Stomach (tissue), 9 donors: ENCODE results near the gene VWA8. TPM values are rescaled to one million over a fixed set of nuclear protein-coding genes. Genes with fewer than 3 reads are reported as not detected.

ENCODE experiments used
- DNase-seq, 2 donors: peaks; one replicate each; pipeline versions ENCODE4 v3.0.0 to v3.0.0-alpha.2; 2013 to 2019
- H3K27ac ChIP-seq, 5 donors: fragments of 200-600 bp in 4 of 5; sonication (generic) in 4 of 5; one replicate each; pipeline ENCODE4 v1.5.1; 2013 to 2019; ENCODE audit warnings: mild to moderate bottlenecking in 1 of 5, moderate library complexity in 1 of 5
- H3K27me3 ChIP-seq, 3 donors: fragments of 200-600 bp; sonication (generic); one replicate each; pipeline ENCODE4 v1.5.1; 2017 to 2019; ENCODE audit warnings: mixed run types in 1 of 3
- H3K36me3 ChIP-seq, 4 donors: fragments of 200-600 bp; sonication (generic); 1 replicate in 3 of 4; 2 replicates in 1 of 4; pipeline ENCODE4 v1.5.1; 2016 to 2019
- H3K4me1 ChIP-seq, 4 donors: fragments of 200-600 bp; sonication (generic); one replicate each; pipeline ENCODE4 v1.5.1; 2016 to 2019
- H3K4me3 ChIP-seq, 4 donors: fragments of 200-600 bp; sonication (generic) in 3 of 4; one replicate each; pipeline ENCODE4 v1.5.1; 2016 to 2019; ENCODE audit warnings: mild to moderate bottlenecking in 1 of 4
- H3K9me3 ChIP-seq, 4 donors: fragments of 200-600 bp; sonication (generic); one replicate each; pipeline ENCODE4 v1.5.1; 2016 to 2019
- EP300 ChIP-seq: sonication (generic); formaldehyde crosslinking; IDR thresholded peaks from one replicate; pipeline ENCODE4 v1.6.1; 2017; ENCODE audit warnings: antibody characterized with exemption
- POLR2A ChIP-seq, 4 donors: fragments of 450-650 bp; IDR thresholded peaks; one replicate each; pipeline ENCODE4 v1.6.1; 2016; ENCODE audit warnings: antibody characterized with exemption in 4 of 4, control low read depth in 2 of 4, mild to moderate bottlenecking in 1 of 4, moderate library complexity in 1 of 4
- POLR2AphosphoS5 ChIP-seq, 3 donors: sonication (generic); formaldehyde crosslinking; IDR thresholded peaks; one replicate each; pipeline ENCODE4 v1.6.1; 2016; ENCODE audit warnings: antibody characterized with exemption in 3 of 3
- WGBS, 5 donors: extraction: QIAGEN DNeasy Blood & Tissue Kit in 3 of 5; methylation state at CpG; one replicate each; pipeline versions ENCODE4 v1.1.5 to v1.1.7; 2013 to 2018; 5-methylcytosine and 5-hydroxymethylcytosine counted together
- intact Hi-C: fragments of 100-400 bp; cut with DNase I; formaldehyde crosslinking; loops from one replicate; pipeline ENCODE4 v1.15.1; 2023; ENCODE audit warnings: low total_unique reads
- polyA plus RNA-seq, 3 donors: library from polyadenylated mRNA; stranded (reverse); fragments of 200-250 nt; gene quantifications; one replicate each; pipeline ENCODE4 v1.2.3, GENCODE V29; 2013
- total RNA-seq, 5 donors: library from RNA; depleted of rRNA; stranded (reverse); fragments of >200 nt; gene quantifications; one replicate each; pipeline versions ENCODE4 v1.1.0 to v1.2.3, GENCODE V29; 2014 to 2016
- TF ChIP-seq, protein P1 (sequence below), 7 experiments: fragments of 450-650 bp in 4 of 7; fragments of 200-600 bp in 3 of 7; sonication (generic) in 3 of 7; IDR thresholded peaks; one replicate each; pipeline ENCODE4 v1.5.1; 2016 to 2019; ENCODE audit warnings: antibody characterized with exemption in 7 of 7, control low read depth in 2 of 7, mild to moderate bottlenecking in 1 of 7
- donor health status: healthy with polysubstance abuse.
- donor health status: Bipolar disorder and iron deficiency.
- donor health status: healthy.

The VWA8 gene
- total and polyA plus RNA-seq, 8 donors, result 3.3 to 99.2 (median 25.4) TPM

DNA sequence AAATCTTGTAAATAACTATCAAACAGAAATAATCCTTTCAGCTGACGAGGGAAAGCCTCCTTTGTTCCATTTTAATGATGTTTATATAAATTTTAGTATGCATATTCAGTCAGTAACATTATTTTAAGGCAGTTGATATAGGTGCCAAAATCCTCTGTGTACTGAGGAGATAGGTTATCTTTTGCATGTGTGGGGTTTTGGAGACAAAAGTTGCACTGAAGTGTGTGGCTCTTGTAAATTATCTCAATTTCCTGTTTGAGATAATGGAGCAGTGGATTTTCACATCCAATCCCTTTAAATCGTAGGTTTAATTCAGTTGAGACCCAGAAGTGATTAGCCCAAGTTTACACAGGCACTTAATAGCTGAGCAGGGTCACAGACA is 396.9 kb downstream of the VWA8 start:
- no peak overlapping the region for H3K4me3 ChIP-seq
- TF ChIP-seq, protein P1, sequence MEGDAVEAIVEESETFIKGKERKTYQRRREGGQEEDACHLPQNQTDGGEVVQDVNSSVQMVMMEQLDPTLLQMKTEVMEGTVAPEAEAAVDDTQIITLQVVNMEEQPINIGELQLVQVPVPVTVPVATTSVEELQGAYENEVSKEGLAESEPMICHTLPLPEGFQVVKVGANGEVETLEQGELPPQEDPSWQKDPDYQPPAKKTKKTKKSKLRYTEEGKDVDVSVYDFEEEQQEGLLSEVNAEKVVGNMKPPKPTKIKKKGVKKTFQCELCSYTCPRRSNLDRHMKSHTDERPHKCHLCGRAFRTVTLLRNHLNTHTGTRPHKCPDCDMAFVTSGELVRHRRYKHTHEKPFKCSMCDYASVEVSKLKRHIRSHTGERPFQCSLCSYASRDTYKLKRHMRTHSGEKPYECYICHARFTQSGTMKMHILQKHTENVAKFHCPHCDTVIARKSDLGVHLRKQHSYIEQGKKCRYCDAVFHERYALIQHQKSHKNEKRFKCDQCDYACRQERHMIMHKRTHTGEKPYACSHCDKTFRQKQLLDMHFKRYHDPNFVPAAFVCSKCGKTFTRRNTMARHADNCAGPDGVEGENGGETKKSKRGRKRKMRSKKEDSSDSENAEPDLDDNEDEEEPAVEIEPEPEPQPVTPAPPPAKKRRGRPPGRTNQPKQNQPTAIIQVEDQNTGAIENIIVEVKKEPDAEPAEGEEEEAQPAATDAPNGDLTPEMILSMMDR (IDR thresholded peaks at IDR 0.05), result no peak
- TF ChIP-seq POLR2AphosphoS5 (IDR thresholded peaks at IDR 0.05) (peak in 1 of 3 donors; percentile 22), POLR2A (IDR thresholded peaks at IDR 0.05) (no peak), EP300 (no peak)
- intact Hi-C loops, result no loop called here
- H3K36me3 ChIP-seq, result peaks cover 0 to 17% (median 6%) of the 10 kb centered on the region in 4 donors
- peaks cover 5 to 32% (median 25%) of the 10 kb centered on the region in 4 donors for H3K4me1 ChIP-seq
- no peaks in the 10 kb centered on the region for H3K27me3 ChIP-seq
- H3K9me3 ChIP-seq, result no peaks in the 10 kb centered on the region
- WGBS, 5 donors, result 13 to 38% (median 23%) methylated on average over 2 of the region's 2 CpGs
- DNase-seq, result no peak
- H3K27ac ChIP-seq, result no peak overlapping the region

DNA sequence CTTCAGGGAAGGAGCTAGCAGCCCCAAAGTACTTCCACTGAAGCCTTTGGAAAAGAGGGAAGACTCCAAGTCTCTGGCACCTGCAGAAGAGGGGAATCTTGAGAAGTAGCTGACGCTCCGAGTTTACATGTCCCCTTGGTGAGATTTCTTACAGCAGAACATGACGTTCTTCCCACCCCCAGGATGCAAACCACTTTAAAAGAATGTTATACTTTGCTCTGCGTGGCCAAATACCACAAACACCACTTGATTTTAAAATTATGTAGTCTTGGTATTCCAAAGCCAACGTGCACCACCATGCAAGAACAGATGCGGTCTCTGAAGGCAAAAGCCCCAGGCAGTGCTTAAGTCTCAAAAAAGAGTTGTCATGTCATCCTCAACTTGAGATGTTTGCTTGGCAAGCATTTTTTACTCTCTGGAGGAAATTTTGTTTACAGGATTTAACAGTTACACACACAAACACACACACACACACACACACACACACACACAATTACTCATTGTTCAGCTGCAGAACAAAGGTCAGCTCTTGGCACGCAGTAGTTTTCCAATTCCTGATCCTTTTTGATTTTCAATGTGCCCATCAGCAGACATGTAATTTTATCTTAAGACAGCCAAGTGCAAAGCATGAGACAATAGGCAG is 397.4 kb downstream of the VWA8 start:
- no peak for TF ChIP-seq EP300
- TF ChIP-seq POLR2AphosphoS5 (IDR thresholded peaks at IDR 0.05), result no peak
- TF ChIP-seq POLR2A (IDR thresholded peaks at IDR 0.05), result no peak
- TF ChIP-seq, protein P1 (IDR thresholded peaks at IDR 0.05), result no peak
- H3K36me3 ChIP-seq, result peaks cover 0 to 17% (median 6%) of the 10 kb centered on the region in 4 donors
- H3K27ac ChIP-seq, result no peak overlapping the region
- H3K9me3 ChIP-seq, result no peaks in the 10 kb centered on the region
- no peaks in the 10 kb centered on the region for H3K27me3 ChIP-seq
- 33 to 55% (median 52%) methylated on average over 7 of the region's 7 CpGs for WGBS, 5 donors
- H3K4me1 ChIP-seq, result peaks cover 5 to 32% (median 24%) of the 10 kb centered on the region in 4 donors
- intact Hi-C loops, result no loop called here
- no peak overlapping the region for H3K4me3 ChIP-seq
- peak in 1 of 2 donors; percentile 39 for DNase-seq

DNA sequence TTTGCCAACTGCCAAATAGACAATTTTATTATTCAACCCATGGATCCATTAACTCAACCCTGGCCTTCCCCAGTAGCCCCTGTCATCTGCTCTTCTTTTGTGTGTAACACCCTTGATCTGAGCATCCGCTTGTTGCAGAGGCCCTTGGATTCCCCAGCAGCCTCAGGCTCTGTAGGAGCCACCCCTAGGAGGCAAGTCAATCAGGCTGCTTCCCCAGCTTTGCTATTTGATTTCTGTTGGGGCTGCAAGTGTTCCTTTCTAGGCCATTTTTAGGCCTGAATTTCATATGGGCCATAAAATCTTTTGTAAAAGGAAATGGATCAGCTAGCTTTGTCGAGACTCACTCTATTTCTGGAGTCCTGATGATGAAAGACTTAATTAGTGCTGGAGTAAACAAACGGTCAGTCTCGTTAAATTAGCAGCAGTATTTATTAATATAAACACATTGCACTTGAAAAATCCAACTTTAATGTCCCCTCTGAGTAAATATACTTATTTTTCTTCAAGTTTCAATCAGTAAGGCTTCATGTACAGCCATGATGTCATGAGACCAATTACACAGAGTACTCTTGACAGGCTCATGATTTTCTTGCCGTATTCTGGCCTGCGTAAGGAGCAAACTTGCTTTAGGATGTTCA is 398.2 kb downstream of the VWA8 start:
- H3K36me3 ChIP-seq, result peaks cover 0 to 10% (median 3%) of the 10 kb centered on the region in 4 donors
- peaks cover 5 to 32% (median 24%) of the 10 kb centered on the region in 4 donors for H3K4me1 ChIP-seq
- WGBS, 5 donors, result 72 to 83% (median 79%) methylated on average over 6 of the region's 6 CpGs
- intact Hi-C loops, result no loop called here
- H3K27ac ChIP-seq, result no peak overlapping the region
- no peaks in the 10 kb centered on the region for H3K9me3 ChIP-seq
- no peak for DNase-seq
- TF ChIP-seq, protein P1 (IDR thresholded peaks at IDR 0.05), result no peak
- no peak for TF ChIP-seq POLR2AphosphoS5 (IDR thresholded peaks at IDR 0.05)
- TF ChIP-seq EP300, result no peak
- TF ChIP-seq POLR2A (IDR thresholded peaks at IDR 0.05), result no peak
- no peaks in the 10 kb centered on the region for H3K27me3 ChIP-seq
- no peak overlapping the region for H3K4me3 ChIP-seq

DNA sequence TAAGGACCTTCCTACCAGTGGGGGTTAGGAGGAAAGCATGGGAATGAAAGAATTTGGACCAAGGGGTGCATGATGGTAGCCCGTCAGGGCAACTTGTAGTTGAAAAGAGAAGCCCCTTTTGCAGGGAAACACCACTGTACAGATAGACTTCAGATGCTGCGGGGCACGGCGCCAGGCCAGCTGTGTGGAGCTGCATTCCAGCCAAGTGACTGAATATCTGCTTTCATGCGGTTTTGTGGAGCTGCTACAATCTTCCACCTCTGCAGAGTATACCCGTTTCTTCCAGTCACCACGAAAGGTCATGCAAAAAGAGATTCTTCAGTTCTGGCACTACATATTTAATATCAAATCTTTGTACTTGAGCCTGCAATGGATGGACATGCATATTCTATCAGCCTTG is 398.8 kb downstream of the VWA8 start:
- DNase-seq, result peak in 1 of 2 donors; percentile 86

More for the DNA sequence above, 398.8 kb downstream of the VWA8 start:
- no peak overlapping the region for H3K27ac ChIP-seq
- no peaks in the 10 kb centered on the region for H3K9me3 ChIP-seq
- peaks cover 0 to 7% (median 0%) of the 10 kb centered on the region in 4 donors for H3K36me3 ChIP-seq
- no peaks in the 10 kb centered on the region for H3K27me3 ChIP-seq
- 44 to 62% (median 51%) methylated on average over 7 of the region's 7 CpGs for WGBS, 5 donors
- H3K4me1 ChIP-seq, result peaks cover 5 to 32% (median 24%) of the 10 kb centered on the region in 4 donors
- TF ChIP-seq POLR2AphosphoS5 (IDR thresholded peaks at IDR 0.05), result no peak
- TF ChIP-seq EP300, result no peak
- TF ChIP-seq, protein P1 (IDR thresholded peaks at IDR 0.05), result no peak
- TF ChIP-seq POLR2A (IDR thresholded peaks at IDR 0.05), result no peak
- no peak overlapping the region for H3K4me3 ChIP-seq
- intact Hi-C loops, result no loop called here
